ENCODE results near the gene FNDC3B. TPM values are rescaled to one million over a fixed set of nuclear protein-coding genes. Genes with fewer than 3 reads are reported as not detected.

The FNDC3B gene
- total and polyA plus RNA-seq, 9 of the 15 experiments (the other 6 are each of a cell fraction or from before 2014, with no cell fraction given) = 7.0 to 35.8 (median 16.2) TPM

GRCh38 chr3:172040078-172040980 lies 951 bp downstream of the FNDC3B start (continued):
- TF ChIP-seq HES1 (IDR thresholded peaks at IDR 0.05; ENCODE audit: low read depth) (no peak), DDX20 (tag; IDR thresholded peaks at IDR 0.05; ENCODE audit: low read depth) (no peak), PCBP1 (IDR thresholded peaks at IDR 0.05; ENCODE audit: low read depth, low read length, poor library complexity, severe bottlenecking) (peak; percentile 66), STAT6 (CRISPR knock-in tag; IDR thresholded peaks at IDR 0.05) (no peak), HNRNPLL (IDR thresholded peaks at IDR 0.05; ENCODE audit: low read depth, low read length, poor library complexity, severe bottlenecking) (peak; percentile 64), ZBTB26 (CRISPR knock-in tag; IDR thresholded peaks at IDR 0.05) (no peak), EGR1 (conservative IDR thresholded peaks at IDR 0.05) (0 out of 2 replicates have a peak, but pooled peaks have one; percentile 11), FIP1L1 (IDR thresholded peaks at IDR 0.05; ENCODE audit: low read depth, low read length, poor library complexity, severe bottlenecking) (no peak), CHD1 (IDR thresholded peaks at IDR 0.05; ENCODE audit: low read length) (peak; percentile 95), ZNF274 (IDR thresholded peaks at IDR 0.05; ENCODE audit: borderline replicate concordance, low read depth, low read length) (no peak), RBM25 (IDR thresholded peaks at IDR 0.05; ENCODE audit: low read depth, low read length, severe bottlenecking) (peak; percentile 18), PATZ1 (CRISPR knock-in tag; IDR thresholded peaks at IDR 0.05; ENCODE audit: borderline replicate concordance) (no peak), ZNF431 (CRISPR knock-in tag; IDR thresholded peaks at IDR 0.05) (no peak), NFIX (CRISPR knock-in tag; IDR thresholded peaks at IDR 0.05; ENCODE audit: low read depth) (no peak), ZNF280B (CRISPR knock-in tag; IDR thresholded peaks at IDR 0.05) (no peak), FOXM1 (IDR thresholded peaks at IDR 0.05; ENCODE audit: low read depth) (no peak), FOXM1 (CRISPR knock-in tag; IDR thresholded peaks at IDR 0.05; ENCODE audit: low read depth) (no peak), ZNF3 (CRISPR knock-in tag; IDR thresholded peaks at IDR 0.05) (no peak), CTBP1 (IDR thresholded peaks at IDR 0.05; ENCODE audit: borderline replicate concordance) (peak; percentile 51; the same call in 1 of the 2 replicates)
